ENCODE data around the gene SYK.

The SYK gene

DNA sequence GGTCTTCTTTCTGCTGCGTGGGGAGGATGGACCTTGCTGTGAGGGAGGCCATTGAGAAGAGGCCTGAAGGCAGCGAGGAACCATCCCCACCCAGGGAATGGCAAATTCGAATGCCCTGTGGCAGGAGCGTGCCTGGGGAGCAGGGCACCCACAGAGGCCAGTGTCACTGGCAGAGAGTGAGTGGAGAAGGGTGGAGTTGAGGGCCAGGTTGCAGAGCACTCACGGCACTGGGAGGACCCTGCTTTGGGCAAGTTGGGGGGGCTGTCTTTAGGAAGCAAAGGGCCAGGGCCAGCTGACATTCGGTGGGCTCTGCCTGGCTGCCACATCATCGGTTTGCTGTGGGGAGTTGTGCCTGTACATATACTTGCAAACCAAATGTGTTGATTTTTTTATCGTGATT is 47.2 kb downstream of the SYK start:
- Histone ChIP-seq H3K4me1 (ENCODE audit: insufficient read depth, low read length, poor library complexity, severe bottlenecking) (peaks cover 10% of the 10 kb centered on the region), H3K79me2 (ENCODE audit: insufficient read depth, low read length) (no peaks in the 10 kb centered on the region; the same call in 1 of the 2 replicates), H2AFZ (ENCODE audit: low read length) (no peak overlapping the region), H3K9me2 (replicated peaks; ENCODE audit: low read depth, low read length) (no peaks in the 10 kb centered on the region), H4K20me1 (ENCODE audit: insufficient read depth, low read length, poor library complexity, severe bottlenecking) (no peaks in the 10 kb centered on the region), H3K36me3 (ENCODE audit: insufficient read depth, low read length) (peaks cover 78% of the 10 kb centered on the region; the same call in 1 of the 2 replicates), H3K9ac (ENCODE audit: low read depth, low read length, poor library complexity, severe bottlenecking) (no peak overlapping the region), H3K9me3 (ENCODE audit: insufficient read depth, low read depth, low read length) (no peaks in the 10 kb centered on the region), H3F3A (ENCODE audit: low read depth) (no peaks in the 10 kb centered on the region), H3K4me3 (ENCODE audit: low read length, poor library complexity, severe bottlenecking) (no peak overlapping the region), H3K4me2 (ENCODE audit: low read depth, low read length, poor library complexity, severe bottlenecking) (no peak overlapping the region), H3K27me3 (ENCODE audit: insufficient read depth, low read length, poor library complexity, severe bottlenecking) (no peaks in the 10 kb centered on the region)
- TF ChIP-seq, protein P1, sequence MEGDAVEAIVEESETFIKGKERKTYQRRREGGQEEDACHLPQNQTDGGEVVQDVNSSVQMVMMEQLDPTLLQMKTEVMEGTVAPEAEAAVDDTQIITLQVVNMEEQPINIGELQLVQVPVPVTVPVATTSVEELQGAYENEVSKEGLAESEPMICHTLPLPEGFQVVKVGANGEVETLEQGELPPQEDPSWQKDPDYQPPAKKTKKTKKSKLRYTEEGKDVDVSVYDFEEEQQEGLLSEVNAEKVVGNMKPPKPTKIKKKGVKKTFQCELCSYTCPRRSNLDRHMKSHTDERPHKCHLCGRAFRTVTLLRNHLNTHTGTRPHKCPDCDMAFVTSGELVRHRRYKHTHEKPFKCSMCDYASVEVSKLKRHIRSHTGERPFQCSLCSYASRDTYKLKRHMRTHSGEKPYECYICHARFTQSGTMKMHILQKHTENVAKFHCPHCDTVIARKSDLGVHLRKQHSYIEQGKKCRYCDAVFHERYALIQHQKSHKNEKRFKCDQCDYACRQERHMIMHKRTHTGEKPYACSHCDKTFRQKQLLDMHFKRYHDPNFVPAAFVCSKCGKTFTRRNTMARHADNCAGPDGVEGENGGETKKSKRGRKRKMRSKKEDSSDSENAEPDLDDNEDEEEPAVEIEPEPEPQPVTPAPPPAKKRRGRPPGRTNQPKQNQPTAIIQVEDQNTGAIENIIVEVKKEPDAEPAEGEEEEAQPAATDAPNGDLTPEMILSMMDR (conservative IDR thresholded peaks at IDR 0.05; ENCODE audit: low read length) = no peak
- no peak for TF ChIP-seq EZH2phosphoT487 (IDR thresholded peaks at IDR 0.05; ENCODE audit: borderline replicate concordance)

DNA sequence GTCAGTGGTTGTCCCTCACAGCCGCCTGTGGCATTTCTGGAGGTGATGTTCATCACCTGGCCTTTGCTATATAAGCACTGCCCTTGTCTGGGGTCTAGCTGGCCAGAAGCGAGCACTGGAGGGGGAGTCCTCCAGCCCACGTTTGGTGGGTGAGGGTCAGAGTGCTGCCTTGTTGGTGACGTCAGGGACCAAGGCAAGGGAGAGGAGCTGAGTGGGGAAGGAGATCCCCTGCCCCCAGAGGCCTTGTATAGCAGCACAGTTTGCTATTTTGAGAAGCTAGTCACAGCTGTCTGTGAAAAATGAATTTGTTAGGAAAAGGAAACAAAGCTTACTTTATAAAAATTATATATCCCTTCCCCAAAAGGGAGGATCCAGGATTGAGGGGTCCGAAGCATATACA is 49.8 kb downstream of the SYK start:
- Histone ChIP-seq H3F3A (ENCODE audit: low read depth) (no peaks in the 10 kb centered on the region), H3K36me3 (ENCODE audit: insufficient read depth, low read length) (peaks cover 54% of the 10 kb centered on the region; the same call in 1 of the 2 replicates), H3K79me2 (ENCODE audit: insufficient read depth, low read length) (peaks cover under 1% of the 10 kb centered on the region; the same call in 1 of the 2 replicates), H3K4me1 (ENCODE audit: insufficient read depth, low read length, poor library complexity, severe bottlenecking) (peaks cover 30% of the 10 kb centered on the region), H2AFZ (ENCODE audit: low read length) (no peak overlapping the region), H3K9me2 (replicated peaks; ENCODE audit: low read depth, low read length) (no peaks in the 10 kb centered on the region), H3K27me3 (ENCODE audit: insufficient read depth, low read length, poor library complexity, severe bottlenecking) (no peaks in the 10 kb centered on the region), H3K4me2 (ENCODE audit: low read depth, low read length, poor library complexity, severe bottlenecking) (no peak overlapping the region), H3K9ac (ENCODE audit: low read depth, low read length, poor library complexity, severe bottlenecking) (no peak overlapping the region), H3K4me3 (ENCODE audit: low read length, poor library complexity, severe bottlenecking) (no peak overlapping the region), H3K9me3 (ENCODE audit: insufficient read depth, low read depth, low read length) (no peaks in the 10 kb centered on the region), H4K20me1 (ENCODE audit: insufficient read depth, low read length, poor library complexity, severe bottlenecking) (no peaks in the 10 kb centered on the region)
- TF ChIP-seq, protein P1 (conservative IDR thresholded peaks at IDR 0.05; ENCODE audit: low read length) = peak; percentile 39; the same call in 1 of the 2 replicates
- TF ChIP-seq EZH2phosphoT487 (IDR thresholded peaks at IDR 0.05; ENCODE audit: borderline replicate concordance) = no peak

DNA sequence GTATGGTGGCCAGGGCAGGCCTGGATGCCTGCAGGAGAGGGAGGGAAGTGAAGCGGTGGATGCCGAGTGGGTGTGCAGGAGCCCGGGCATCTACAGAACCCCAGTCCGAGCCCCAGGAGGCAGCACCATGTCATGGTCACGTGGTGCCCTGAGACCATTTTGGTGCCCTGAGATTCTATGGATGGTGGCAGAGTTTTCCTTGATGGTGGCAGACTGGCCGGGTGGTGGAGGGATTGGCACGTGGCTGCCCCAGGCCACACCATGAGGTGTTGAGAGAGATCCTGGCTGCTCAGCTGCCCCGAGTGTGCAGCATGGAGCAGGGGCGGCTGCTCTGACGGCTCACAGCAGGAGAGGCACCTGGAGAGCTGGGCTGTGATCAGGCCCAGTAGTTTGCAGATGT is 52.3 kb downstream of the SYK start:
- no peak for TF ChIP-seq EZH2phosphoT487 (IDR thresholded peaks at IDR 0.05; ENCODE audit: borderline replicate concordance)
- TF ChIP-seq, protein P1 (conservative IDR thresholded peaks at IDR 0.05; ENCODE audit: low read length) = no peak
- H3K9me2 ChIP-seq (replicated peaks; ENCODE audit: low read depth, low read length) = no peaks in the 10 kb centered on the region
- peak overlapping the region; percentile 26 for H3K9ac ChIP-seq (ENCODE audit: low read depth, low read length, poor library complexity, severe bottlenecking)
- no peak overlapping the region for H2AFZ ChIP-seq (ENCODE audit: low read length)
- peaks cover 53% of the 10 kb centered on the region for H3K4me1 ChIP-seq (ENCODE audit: insufficient read depth, low read length, poor library complexity, severe bottlenecking)
- H3F3A ChIP-seq (ENCODE audit: low read depth) = peaks cover 17% of the 10 kb centered on the region; the same call in 1 of the 2 replicates
- H3K79me2 ChIP-seq (ENCODE audit: insufficient read depth, low read length) = peaks cover 5% of the 10 kb centered on the region; the same call in 1 of the 2 replicates
- H3K36me3 ChIP-seq (ENCODE audit: insufficient read depth, low read length) = peaks cover 29% of the 10 kb centered on the region; the same call in 1 of the 2 replicates
- no peak overlapping the region for H3K4me3 ChIP-seq (ENCODE audit: low read length, poor library complexity, severe bottlenecking)
- H4K20me1 ChIP-seq (ENCODE audit: insufficient read depth, low read length, poor library complexity, severe bottlenecking) = no peaks in the 10 kb centered on the region
- H3K27me3 ChIP-seq (ENCODE audit: insufficient read depth, low read length, poor library complexity, severe bottlenecking) = no peaks in the 10 kb centered on the region
- peak overlapping the region; percentile 14 for H3K4me2 ChIP-seq (ENCODE audit: low read depth, low read length, poor library complexity, severe bottlenecking)
- H3K9me3 ChIP-seq (ENCODE audit: insufficient read depth, low read depth, low read length) = no peaks in the 10 kb centered on the region
